Stimulated activated CD8-positive, alpha-beta memory T cell treated with anti-CD3 and anti-CD28 coated beads, Interleukin-7, amount 100 ng/mL, for 24 hours (primary cell): ENCODE measurements around the gene C14orf119.
A peak's percentile ranks its signal among the peaks of the same experiment; 100 is the strongest.
"Not testable (repeated sequence)": the region's sequence is repeated elsewhere in the genome, so short reads cannot be mapped to it uniquely, and the experiment has no call there.

ENCODE experiments used
- DNase-seq: peaks from one replicate; pipeline ENCODE4 v3.0.0-alpha.2; 2020; ENCODE audit warnings: low read depth

C14orf119 gene

GRCh38 chr14:23089498-23090253 lies 5.6 kb upstream of the C14orf119 start:
- DNase-seq = no peak

- DNase-seq = no peak
Measured at GRCh38 chr14:23090254-23090636, 5.1 kb upstream of the C14orf119 start.

GRCh38 chr14:23091294-23092225 lies 3.7 kb upstream of the C14orf119 start:
- no peak for DNase-seq

- DNase-seq = no peak
Measured at GRCh38 chr14:23093104-23093503, 2.2 kb upstream of the C14orf119 start.

- DNase-seq = no peak
Measured at GRCh38 chr14:23093526-23093925, 1.8 kb upstream of the C14orf119 start.

- peak; percentile 46 for DNase-seq
Measured at GRCh38 chr14:23093991-23094665, 1.2 kb upstream of the C14orf119 start.

- no peak for DNase-seq
Measured at GRCh38 chr14:23094666-23095195, 574 bp upstream of the C14orf119 start, which contains the start of gene ACIN1. TSS of gene ACIN1 (minus strand) at chr14:23095136. CDS start at chr14:23095112, 24 bp downstream.

- no peak for DNase-seq
Measured at GRCh38 chr14:23097786-23098185, 2.5 kb downstream of the C14orf119 start.

- no peak for DNase-seq
Measured at GRCh38 chr14:23099212-23099861, 4.0 kb downstream of the C14orf119 start.

- DNase-seq = no peak
Measured at GRCh38 chr14:23101213-23101970, 6.1 kb downstream of the C14orf119 start.

GRCh38 chr14:23101986-23102625 lies 6.8 kb downstream of the C14orf119 start:
- DNase-seq = no peak

- DNase-seq = no peak
Measured at GRCh38 chr14:23102801-23103200, 7.5 kb downstream of the C14orf119 start.

- DNase-seq = no peak
Measured at GRCh38 chr14:23103581-23103980, 8.3 kb downstream of the C14orf119 start.

- no peak for DNase-seq
Measured at GRCh38 chr14:23104070-23104590, 8.8 kb downstream of the C14orf119 start.

GRCh38 chr14:23104591-23105347 lies 9.5 kb downstream of the C14orf119 start, which contains the start of gene CIROP:
TSS of gene CIROP (minus strand) at chr14:23104989. CDS start at chr14:23104920, 69 bp downstream.
- DNase-seq = no peak

- no peak for DNase-seq
Measured at GRCh38 chr14:23105348-23105824, 10.1 kb downstream of the C14orf119 start.

GRCh38 chr14:23106747-23107045 lies 11.4 kb downstream of the C14orf119 start:
- DNase-seq = no peak

GRCh38 chr14:23107620-23108019 lies 12.3 kb downstream of the C14orf119 start:
- DNase-seq = not testable (repeated sequence)

- DNase-seq = not testable (repeated sequence)
Measured at GRCh38 chr14:23108169-23108568, 12.9 kb downstream of the C14orf119 start.
